GM04504 (cell line): Measurements from ENCODE around the gene DCAKD.

ENCODE experiments used
- DNase-seq: peaks from one replicate; pipeline ENCODE4 v3.0.0-alpha.2; 2012; ENCODE audit warnings: low read depth

DCAKD gene

DNA sequence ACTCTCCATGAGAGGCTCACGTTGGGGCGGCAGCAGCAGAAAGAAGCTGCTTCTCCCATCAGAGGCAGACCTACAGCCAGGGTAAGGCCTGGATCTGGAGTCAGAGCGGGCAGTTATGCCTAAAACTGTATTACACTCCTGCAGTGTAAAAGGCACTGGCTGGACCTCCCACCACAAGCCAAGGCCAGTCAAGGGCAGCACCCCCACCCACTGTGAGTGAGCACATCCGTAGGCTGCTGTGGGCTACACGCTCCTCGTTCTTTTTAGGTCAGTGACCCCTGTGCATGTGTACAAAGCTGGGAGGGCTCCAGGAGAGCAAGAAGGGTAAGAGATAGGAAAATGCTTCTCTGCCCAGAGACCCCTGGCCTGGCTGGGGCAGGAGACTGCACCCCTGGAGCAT lies 20.7 kb downstream of the DCAKD start:
- DNase-seq = no peak

DNA sequence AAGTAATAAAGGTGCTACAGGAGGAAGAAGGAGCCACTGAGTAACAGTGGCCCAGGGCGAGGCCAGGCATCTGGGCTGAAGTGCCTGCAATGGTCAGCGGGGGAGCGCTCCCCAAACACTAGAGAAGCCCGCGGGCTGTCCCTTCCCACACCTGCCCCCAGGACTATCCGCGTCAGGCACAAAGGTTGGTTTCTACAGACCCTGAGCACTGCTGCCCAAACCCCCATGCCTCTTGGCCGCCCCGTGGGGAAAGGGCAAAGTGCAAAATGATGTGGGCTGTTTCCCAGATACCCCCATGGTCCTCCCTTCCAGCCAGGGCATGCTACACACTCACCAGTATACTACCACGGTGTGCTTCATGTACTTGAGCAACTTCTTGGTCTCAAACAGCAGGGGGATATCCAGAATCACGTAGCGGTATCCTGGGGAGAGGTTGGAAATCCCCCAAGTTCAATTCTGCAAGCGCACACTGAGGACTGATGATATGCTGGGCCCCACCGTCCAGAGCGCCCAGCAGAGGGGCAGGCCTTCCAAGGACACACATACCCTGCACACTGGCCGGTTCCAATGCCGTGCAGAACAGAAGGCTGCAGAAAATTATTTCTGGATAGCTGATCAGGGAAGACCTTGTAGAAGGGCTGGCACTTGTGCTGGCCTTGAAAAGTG lies 21.5 kb downstream of the DCAKD start:
- no peak for DNase-seq

DNA sequence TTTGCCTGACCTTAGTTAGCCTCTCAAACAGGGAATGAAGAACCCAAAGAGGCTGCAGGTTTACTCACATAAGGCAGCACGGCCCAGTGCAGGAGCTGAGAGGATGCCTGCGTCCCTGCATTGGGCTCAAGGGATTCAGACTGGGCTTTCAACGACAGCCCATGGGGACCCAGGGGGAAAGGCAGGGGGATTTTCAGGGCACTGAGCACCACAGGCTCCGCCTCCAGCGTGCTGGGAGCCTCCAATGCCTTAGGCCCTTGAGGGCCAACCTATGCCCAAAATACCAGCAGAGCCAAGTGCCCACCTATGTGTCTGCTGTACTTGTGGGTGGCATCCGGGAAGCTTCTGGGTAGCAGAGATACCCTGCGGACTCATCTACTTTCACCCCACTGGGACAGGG lies 22.3 kb downstream of the DCAKD start:
- no peak for DNase-seq

DNA sequence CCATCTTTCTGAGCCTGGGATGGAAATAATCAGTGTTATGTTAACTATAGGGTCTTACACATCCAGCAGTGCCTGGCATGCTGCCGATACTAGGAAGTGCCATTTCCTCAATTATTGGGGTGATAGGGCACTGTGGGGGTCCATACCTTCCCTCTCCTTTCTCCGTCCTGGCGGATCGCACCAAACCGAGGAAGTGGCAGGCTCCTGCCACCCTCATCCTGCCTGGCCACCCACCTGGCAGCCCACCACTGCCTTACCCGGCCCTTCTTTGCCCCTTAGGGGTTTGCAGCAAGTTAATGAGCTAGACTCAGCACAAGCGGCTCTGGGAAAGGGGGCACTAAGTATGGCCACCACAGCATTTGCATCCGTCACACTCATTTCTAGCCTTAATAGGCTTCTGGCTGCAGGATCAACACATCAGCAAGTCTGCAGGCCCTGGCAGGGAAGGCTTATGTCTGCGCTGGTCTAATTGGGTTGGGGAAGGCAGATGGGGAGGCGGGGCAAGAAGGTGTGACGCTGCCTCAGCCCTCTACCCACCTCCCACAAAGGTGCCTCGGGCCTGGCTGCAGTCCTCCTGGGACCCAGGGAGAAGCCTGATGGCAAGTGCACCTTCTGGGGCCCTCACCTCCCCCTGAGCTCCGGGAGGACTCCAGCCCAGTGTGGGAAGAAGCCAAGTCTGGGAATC lies 28.6 kb downstream of the DCAKD start:
- DNase-seq = no peak

DNA sequence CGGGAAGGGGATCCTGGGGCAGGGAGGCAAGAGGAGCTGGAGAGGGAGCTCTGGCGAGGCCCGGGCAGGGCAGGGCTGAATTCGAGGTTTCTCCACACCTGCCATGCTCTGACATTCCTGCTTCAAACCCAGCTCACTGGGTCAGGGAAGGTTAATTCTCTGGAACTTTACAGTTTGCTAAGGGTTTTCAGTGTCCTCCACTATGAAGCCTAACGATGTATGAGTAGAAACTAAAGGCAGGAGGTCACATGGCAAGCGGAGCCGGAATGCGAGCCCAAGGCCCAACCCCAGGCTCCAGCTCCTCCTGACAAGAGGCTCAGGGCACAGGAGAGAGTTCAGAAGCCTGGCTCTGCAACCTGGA lies 29.2 kb downstream of the DCAKD start:
- no peak for DNase-seq

DNA sequence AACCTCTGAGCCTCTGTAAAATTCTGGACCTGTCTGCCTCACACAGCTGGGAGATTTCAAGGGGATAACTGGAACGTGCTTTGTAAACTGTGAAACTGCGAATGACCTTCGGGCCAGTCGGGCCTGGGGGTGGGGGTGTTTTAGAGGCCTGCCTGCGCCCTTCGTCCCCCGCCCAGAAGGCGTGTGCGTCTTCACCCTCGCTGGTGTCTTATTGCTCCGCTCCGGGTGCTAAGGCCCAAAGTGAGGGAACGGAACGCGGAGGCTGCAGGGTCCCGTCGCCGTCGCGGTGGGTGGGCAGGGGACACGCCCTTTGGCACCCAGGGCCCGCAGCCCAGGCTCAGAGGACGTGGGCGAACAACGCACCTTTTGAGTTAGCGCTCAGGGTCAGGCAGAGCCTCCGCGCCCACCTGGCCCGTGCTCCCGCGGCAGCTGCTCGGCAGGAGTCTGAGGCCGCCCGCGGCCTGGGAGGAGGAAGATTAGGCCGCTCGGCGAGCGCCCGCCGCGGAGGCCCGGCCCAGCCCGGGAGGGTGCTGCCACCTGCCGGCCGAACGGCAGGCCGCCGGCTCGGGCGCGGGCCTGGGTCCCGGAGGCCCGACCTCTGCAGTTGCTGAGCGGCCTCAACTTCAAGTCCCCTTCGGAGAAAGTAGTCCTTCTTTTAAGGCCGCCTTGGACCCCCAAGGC lies 29.7 kb downstream of the DCAKD start:
- no peak for DNase-seq

DNA sequence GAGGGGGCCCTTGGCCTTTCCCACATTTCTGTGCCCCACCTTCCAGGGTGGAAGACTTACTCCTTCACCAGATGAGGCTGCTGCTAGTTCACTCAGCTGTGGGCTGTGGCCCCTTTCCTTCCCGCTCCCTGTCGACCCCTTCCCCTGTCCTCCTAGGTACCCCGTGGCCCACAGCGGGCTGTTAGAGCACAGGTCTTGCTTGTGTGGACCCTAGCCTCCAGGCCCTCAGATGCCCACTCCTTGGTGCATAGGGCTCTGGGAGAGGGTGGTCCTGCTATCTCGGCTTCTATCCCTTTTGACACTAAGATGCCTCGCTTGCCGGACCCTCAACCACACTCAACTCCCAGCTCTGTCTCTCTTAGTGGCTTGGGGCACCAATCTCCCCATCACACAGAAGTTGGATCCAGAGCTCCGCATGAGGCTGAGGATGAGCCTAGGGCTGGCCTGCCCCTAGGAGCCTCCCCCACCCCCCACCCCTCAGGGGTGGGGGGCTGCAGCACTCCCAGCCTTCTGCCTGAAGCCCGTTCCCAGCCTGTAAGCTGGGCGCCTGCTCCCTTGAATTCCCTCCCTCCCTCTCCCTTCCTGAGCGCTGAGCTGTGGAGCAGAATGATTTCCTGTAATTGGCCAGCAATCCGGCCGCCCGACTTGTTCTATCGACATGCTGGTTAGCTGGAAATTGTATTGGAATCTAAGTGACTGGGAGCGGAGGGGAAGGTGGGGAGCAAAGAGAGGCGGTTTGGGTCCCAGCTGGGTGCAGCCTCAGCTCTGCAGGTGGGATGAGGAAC lies 30.9 kb downstream of the DCAKD start:
- no peak for DNase-seq

DNA sequence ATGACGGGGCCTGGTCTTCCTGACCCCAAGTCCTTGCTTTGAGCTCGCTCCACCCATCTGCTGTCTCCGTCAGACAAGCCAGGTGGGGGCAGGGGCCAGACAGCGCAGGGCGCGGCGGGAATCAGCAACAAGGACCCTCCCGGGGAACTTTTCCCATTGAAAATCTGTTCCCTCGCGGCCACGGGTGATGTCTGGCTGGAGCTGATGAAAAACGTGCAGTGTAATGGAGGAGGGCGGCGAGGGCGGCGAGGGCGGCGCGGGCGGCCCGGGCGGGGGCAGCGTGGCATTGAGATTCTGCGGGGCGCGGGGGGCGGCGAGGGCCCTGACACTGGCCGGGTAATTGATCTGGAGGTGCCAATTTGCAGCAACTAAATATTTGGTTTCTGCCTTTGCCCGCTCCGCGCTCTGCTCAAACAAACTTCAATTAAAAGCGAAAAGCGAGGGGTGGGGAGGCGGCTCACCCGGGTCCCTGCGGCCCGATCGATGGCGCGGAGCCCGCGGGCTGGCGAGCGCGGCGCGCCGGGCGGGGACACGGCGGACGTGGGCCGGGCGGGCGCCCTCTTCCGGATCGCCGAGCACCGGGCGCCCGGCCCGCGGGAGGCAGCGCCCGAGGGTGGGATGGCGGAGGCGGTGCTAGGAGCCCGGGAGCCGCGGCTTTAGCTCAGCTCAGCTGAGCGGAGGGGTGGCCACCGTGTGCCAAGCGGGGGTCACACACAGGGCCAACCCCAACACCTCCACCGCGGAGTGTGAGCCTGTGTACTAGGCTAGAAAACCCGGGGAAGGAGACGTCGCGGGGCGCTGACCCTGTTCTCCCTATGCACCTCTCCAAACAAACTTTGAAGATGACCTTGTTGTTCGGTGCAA lies 32.4 kb downstream of the DCAKD start:
- peak; percentile 35 for DNase-seq

DNA sequence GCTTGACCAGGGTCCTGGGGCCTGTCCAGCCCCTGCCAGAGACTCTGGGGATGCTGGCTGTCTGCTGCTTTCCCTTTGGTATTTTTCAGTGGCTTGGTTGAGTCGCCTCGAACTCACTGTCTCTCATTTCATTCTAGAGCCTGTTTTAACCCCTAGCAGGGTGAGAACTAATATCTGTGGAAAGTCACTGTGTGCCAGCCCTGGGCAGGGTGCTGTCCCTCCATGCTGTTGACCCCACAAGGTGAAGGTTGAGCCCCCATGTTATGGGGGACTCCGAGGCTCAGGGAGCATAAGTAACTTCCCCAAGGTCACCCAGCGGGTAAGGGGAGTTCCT lies 33.0 kb downstream of the DCAKD start:
- DNase-seq = no peak

DNA sequence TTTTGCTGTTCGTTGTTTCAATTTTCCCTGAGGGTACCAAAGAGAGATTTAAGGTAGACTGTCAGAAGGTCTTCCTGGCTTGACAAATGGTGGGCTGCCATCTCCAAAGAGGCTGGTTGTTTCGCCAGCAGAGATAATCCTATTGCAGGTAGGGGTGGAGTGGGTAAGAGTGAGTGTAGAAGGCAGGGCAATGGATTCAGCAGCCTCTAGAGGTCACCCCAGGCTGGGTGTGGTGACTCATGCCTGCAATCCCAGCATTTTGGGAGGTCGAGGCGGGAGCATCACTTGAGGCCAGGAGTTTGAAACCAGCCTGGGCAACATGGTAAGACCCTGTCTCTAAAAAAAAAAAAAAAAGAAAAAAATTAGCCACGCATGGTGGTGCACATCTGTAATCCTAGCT lies 34.6 kb downstream of the DCAKD start:
- no peak for DNase-seq

DNA sequence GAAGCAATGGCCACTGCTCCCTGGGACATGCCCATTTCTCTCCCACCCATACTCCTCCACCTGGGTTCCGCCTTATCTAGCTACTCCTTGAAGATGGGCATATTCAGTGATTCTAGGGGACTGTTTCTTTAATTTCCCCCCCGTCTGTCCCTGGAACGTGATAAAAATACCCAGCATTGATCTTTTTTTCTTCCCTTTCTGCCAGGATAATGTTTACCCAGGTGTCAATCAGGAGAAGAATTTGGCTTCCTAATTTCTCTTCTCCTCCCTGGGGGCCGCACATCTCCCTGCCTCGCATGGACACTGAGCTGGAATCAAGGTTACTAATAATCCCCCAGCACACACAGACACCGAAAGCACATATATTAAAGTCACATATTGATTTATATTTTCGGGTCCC lies 35.2 kb downstream of the DCAKD start:
- DNase-seq = no peak

DNA sequence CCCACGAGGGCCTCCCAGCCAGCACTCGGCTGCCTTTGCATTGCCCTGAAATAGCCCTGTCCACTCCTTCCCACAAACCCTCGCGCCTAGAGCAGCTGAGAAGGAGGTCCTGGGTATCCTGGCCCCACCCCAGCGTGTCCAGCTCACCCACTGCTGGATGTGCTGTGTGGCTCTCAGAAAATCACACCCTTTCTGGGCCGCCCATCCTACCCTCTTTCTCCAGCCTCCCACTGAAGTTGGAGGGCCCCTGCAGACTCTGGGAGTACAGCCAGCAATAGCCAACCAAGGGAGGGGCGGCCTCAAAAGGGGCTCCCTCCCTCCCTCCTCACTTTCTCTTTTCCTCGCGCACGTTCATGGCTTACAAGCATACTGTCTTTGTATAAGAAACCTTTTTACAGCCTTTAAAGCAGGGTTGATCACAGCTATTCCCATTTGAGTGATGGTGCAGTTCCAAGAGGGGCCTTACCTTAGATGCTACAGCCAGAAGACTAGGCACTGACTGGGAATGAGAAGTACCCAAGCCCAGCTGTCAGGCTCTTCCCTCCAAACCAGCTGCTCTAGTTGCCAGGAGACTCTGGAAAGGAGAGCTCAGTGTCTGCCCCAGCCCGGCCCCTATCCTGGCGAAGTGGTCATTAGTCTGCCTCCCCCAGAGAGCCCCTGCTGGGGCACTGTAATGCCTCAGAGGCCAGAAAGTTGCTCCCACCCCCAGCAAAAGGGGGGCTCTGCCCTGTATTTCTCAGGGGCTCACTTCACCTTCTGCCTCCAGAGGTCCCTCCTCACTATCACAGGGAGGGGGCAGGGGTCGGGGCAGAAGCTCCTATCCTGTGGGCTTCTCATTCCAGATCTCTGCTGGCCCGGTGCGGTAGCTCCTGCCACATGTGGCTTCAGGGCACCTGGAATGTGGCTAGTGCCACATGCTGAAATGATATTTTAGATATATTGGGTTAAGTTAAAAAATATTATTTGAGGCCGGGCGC lies 38.1 kb downstream of the DCAKD start:
- DNase-seq = no peak

DNA sequence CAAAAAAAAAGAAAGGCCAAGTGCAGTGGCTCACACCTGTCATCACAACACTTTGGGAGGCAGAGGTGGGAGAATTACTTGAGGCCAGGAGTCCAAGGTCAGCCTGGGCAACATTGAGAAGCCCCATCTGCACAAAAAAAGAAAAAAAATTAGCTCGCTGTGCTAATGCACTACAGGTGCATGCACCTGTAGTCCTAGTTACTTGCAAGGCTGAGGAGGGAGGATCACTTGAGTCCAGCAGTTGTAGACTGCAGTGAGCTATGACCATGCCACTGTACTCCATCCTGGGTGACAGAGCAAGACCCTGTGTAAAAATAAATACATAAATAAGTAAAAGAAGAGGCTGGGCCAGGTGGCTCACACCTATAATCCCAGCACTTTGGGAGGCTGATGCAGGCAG lies 39.7 kb downstream of the DCAKD start:
- DNase-seq = no peak

DNA sequence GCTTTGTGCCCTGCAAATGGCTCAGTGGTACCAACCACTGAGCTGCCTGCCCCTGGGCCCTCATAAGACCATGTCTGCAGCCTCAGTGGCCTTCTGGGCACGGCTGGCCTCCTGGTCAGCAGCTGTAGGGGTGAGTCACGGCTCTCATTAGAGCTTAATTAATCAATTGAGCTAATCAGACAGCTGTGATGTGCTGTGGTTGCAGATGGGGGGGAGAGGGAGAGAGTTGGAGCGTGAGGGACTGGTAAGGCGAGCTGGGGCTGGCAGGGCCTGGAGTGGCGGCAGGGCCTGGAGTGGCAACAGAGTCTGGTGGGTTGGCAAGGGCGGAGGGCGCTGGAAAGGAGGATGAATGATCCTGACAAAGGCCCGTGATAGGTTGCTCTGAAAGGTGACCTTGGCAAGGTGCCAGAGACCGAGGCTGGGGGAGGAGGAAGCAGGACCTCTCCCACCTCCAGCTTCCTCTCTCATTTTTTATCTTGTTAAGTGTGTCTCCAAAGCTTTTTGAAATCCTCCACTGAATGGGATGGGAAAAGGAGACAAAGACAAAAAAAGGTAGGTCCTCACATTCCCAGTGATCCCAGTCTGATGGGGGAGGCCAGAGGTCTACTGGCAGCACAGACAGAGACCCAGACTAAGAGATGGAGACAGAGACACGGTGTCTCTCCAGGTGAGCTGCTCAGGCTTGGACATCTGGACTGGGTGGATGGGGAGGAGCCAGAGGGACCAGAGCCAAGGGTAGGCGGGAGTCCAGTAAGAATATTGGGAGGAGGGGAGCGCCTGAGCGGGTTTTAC lies 41.6 kb downstream of the DCAKD start:
- no peak for DNase-seq

DNA sequence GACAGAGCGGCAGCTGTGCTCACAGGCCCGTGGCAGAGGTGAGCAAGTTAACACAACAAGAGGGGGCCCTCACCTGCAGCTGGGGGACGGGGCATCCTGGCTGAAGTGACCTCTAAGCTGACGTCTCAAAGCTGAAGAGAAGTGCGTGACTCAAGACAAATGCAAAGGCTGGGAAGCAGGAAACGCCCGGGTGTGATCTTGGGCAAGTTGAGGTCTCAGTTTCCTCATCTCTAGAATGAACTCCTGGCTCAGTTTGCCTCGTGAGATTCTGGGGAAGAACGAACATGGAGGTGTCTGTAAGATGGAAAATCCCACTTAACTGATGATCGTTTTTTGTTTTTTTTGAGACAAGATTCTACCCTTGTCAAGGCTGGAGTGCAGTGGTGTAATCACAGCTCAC lies 43.2 kb downstream of the DCAKD start:
- DNase-seq = no peak

DNA sequence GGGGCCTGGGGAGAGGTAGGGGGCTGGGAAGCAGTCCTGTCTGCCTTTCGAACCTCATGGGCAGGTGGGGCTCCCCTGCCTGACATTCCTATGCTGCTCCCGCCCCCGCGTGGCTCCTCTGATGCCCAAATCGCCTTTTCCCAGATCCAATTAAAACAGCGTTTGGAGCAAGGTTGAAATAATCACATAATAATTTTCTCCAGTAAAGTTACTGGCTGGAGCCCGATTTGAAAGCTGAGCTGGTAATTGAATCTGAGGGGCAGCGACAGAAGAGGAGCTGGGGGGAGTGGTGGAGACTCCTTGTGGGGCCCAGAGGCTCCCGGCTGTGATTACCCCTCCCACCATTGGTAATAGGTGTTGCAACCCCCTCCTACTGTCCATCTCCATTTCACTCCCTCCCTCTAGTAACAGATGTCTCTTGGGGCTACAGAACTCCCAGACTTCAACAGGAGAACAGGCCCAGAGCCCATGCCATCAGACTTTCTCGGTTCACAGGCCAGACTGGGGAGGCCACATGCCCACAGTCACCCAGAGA lies 44.4 kb downstream of the DCAKD start:
- no peak for DNase-seq

DNA sequence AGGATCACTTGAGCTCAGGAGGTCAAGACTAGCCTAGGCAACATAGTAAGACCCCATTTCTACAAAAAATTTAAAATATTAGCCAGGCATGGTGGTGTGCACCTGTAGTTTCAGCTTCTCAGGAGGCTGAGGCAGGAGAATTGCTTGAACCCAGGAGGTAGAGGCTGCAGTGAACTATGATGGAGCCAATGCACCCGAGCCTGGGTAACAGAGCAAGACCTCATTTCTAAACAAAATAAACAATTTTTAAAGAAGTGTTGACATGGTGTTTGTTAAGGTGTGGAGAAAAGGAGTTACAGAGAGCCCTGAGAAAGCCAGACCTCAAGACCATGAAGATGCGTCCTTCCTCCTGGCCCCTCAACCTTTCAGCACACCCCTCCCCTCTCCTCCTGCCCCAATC lies 45.7 kb downstream of the DCAKD start:
- no peak for DNase-seq

DNA sequence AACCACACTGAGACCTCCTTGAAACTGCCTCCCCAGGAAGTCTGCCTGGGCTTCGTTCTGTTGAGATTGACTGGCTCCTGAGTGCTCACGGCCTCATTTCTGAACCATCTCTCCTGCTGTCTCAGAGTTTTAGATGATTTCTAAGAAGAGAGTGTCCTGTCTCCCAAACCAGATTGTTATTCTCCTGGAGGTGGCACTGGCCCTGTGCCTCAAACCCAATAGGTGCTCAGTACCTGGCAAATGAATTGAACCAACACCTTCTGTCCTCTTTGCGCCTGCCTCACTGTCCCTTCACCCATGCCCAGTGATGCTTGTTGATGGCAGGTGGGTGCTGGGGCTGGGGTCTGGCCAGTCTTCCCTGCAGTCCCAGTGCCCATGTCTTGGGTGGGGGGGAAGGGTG lies 47.0 kb downstream of the DCAKD start:
- DNase-seq = no peak

DNA sequence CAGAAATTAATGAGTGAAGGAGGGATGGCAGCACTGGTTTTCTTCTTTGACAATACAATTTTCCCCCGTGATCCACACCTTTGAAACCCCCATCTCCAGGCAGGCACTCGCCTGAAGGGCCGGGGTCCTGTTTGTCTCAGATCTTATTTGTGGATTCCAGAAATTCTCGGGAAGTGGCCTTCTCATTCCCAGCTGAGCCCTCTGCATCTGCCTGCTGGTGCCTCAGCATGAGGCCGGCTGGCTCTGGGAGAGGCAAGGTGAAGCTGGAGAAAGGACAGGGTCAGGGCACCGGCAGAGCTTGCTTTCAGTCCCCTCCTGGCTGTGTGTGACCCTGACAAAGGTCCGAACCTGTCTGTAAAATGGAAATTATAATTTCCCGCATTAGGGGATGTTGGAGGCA lies 47.6 kb downstream of the DCAKD start:
- DNase-seq = no peak

DNA sequence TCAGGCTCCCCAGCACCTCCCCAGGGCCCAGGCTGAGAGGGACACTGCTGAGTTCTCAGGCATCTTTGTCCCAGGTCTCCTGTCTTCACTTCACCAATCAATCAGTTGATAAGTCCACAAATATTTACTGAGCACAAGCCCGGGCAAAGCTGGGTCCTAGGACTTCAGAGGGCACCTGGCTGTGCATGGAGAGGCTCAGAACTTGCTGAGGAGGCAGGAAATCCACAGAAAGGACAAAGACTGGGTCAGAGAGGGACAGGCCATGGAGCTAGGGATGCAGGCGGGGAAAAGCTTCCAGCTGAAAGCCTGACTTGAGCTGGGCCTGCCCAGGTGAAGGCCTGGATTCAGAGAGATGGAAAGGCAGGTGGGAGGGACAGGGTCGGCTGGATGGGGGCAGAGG lies 50.1 kb downstream of the DCAKD start:
- no peak for DNase-seq
